GM12892 (cell line): Measurements from ENCODE around the gene DAGLB.
"Not testable (repeated sequence)": the region's sequence is repeated elsewhere in the genome, so short reads cannot be mapped to it uniquely, and the experiment has no call there.

Source experiments
- DNase-seq: peaks from one replicate; pipeline ENCODE4 v3.0.0; 2011; ENCODE audit not compliant: insufficient read length
- FAIRE-seq: peaks from 2 replicates; lab custom pipeline; 2011; peaks lifted over from hg19 to GRCh38; lab: Jason Lieb, UNC
- POLR2A ChIP-seq: IDR thresholded peaks from 2 replicates; pipeline ENCODE4 v1.6.1; 2011; ENCODE audit warnings: low read depth, low read length, control low read depth
- POLR2AphosphoS5 ChIP-seq: IDR thresholded peaks from 2 replicates; pipeline ENCODE4 v1.6.1; 2011; ENCODE audit warnings: low read depth, low read length, control low read depth
- TAF1 ChIP-seq: IDR thresholded peaks from 2 replicates; pipeline ENCODE4 v1.6.1; 2011; ENCODE audit warnings: low read depth, mild to moderate bottlenecking, control low read depth, low read length, borderline replicate concordance

DAGLB gene

GRCh38 chr7:6387734-6388294 lies 59.9 kb downstream of the DAGLB start:
- no peak for FAIRE-seq
- TF ChIP-seq TAF1 (no peak), POLR2A (no peak), POLR2AphosphoS5 (no peak)
- no peak for DNase-seq

- FAIRE-seq (no peak), DNase-seq (no peak)
- TF ChIP-seq POLR2A (no peak), TAF1 (no peak), POLR2AphosphoS5 (no peak)
Measured at GRCh38 chr7:6386779-6387178, 61.0 kb downstream of the DAGLB start.

- FAIRE-seq (no peak), DNase-seq (no peak)
- no peak for TF ChIP-seq POLR2AphosphoS5
- no peak for TF ChIP-seq POLR2A
- no peak for TF ChIP-seq TAF1
Measured at GRCh38 chr7:6385909-6386560, 61.7 kb downstream of the DAGLB start.

- FAIRE-seq (no peak), DNase-seq (no peak)
- TF ChIP-seq POLR2A (no peak), TAF1 (no peak), POLR2AphosphoS5 (no peak)
Measured at GRCh38 chr7:6385110-6385781, 62.5 kb downstream of the DAGLB start.

GRCh38 chr7:6384327-6384726 lies 63.4 kb downstream of the DAGLB start:
- TF ChIP-seq POLR2AphosphoS5 (no peak), POLR2A (no peak), TAF1 (no peak)
- FAIRE-seq (no peak), DNase-seq (no peak)

- TF ChIP-seq TAF1, result no peak
- no peak for TF ChIP-seq POLR2A
- TF ChIP-seq POLR2AphosphoS5, result no peak
- DNase-seq (no peak), FAIRE-seq (no peak)
Measured at GRCh38 chr7:6382817-6383216, 64.9 kb downstream of the DAGLB start.

- not testable (repeated sequence) for FAIRE-seq, DNase-seq
Measured at GRCh38 chr7:6381846-6382245, 65.9 kb downstream of the DAGLB start.

- DNase-seq (no peak), FAIRE-seq (no peak)
- no peak for TF ChIP-seq TAF1
- no peak for TF ChIP-seq POLR2A
- TF ChIP-seq POLR2AphosphoS5, result no peak
Measured at GRCh38 chr7:6380310-6381095, 67.3 kb downstream of the DAGLB start.

GRCh38 chr7:6379886-6380285 lies 67.9 kb downstream of the DAGLB start:
- TF ChIP-seq POLR2AphosphoS5 (no peak), TAF1 (no peak), POLR2A (no peak)
- DNase-seq, result no peak
- no peak for FAIRE-seq

GRCh38 chr7:6378556-6378955 lies 69.2 kb downstream of the DAGLB start:
- not testable (repeated sequence) for FAIRE-seq

GRCh38 chr7:6376820-6377219 lies 70.9 kb downstream of the DAGLB start:
- no peak for TF ChIP-seq TAF1
- TF ChIP-seq POLR2AphosphoS5, result no peak
- TF ChIP-seq POLR2A, result no peak
- DNase-seq (no peak), FAIRE-seq (no peak)

More at GRCh38 chr7:6378556-6378955, 69.2 kb downstream of the DAGLB start:
- DNase-seq, result not testable (repeated sequence)

GRCh38 chr7:6375348-6376101 lies 72.2 kb downstream of the DAGLB start:
- no peak for DNase-seq
- FAIRE-seq, result peak; percentile 24
- TF ChIP-seq POLR2A (no peak), TAF1 (no peak), POLR2AphosphoS5 (no peak)
